Caco-2 (cell line): Measurements from ENCODE around the gene CNTN5. TPM values are rescaled to one million over a fixed set of nuclear protein-coding genes. Genes with fewer than 3 reads are reported as not detected.

Experiments
- BruUV-seq: library from RNA; stranded (reverse); fragments of 400-500 nt; replicated peaks from 2 replicates; lab custom pipeline; 2021; lab: Mats Ljungman, UMichigan
- CTCF ChIA-PET: fragments of 300-600 bp; sonication (Branson Sonifier 250); formaldehyde crosslinking; loops from one replicate; lab custom pipeline; 2022; ENCODE audit warnings: antibody characterized with exemption; lab: Charles Lee
- POLR2A ChIA-PET: fragments of 300-600 bp; sonication (Branson Sonifier 250); formaldehyde crosslinking; loops from one replicate; lab custom pipeline; 2022; ENCODE audit warnings: antibody characterized with exemption; lab: Charles Lee
- DNase-seq, 2 experiments: peaks; one replicate each; pipeline versions ENCODE4 v3.0.0 to v3.0.0-alpha.2; 2020 to 2022
- H3K27me3 ChIP-seq: replicated peaks from 2 replicates; pipeline ENCODE4 v1.6.0; 2011; ENCODE audit warnings: low read length; ENCODE audit not compliant: control insufficient read depth, insufficient read depth
- H3K36me3 ChIP-seq: 2 replicates; pipeline ENCODE4 v1.5.1; 2011; ENCODE audit warnings: low read length; ENCODE audit not compliant: control insufficient read depth, insufficient read depth
- H3K4me1 ChIP-seq: fragments of 250-450 bp; sonication (Bioruptor Pico); 2 replicates; pipeline ENCODE4 v1.5.1; 2020; ENCODE audit warnings: mild to moderate bottlenecking
- H3K4me3 ChIP-seq: 2 replicates; pipeline ENCODE4 v1.5.1; 2011; ENCODE audit warnings: low read depth, mild to moderate bottlenecking, control low read depth, low read length
- H3K9me3 ChIP-seq: fragments of 250-450 bp; sonication (Bioruptor Pico); 2 replicates; pipeline ENCODE4 v1.5.1; 2020; ENCODE audit warnings: mild to moderate bottlenecking, moderate library complexity
- H3K27ac Mint-ChIP-seq: one replicate; pipeline ENCODE4 v1.8.0; 2022; ENCODE audit warnings: mixed read lengths; ENCODE audit not compliant: unreplicated experiment
- H3K27me3 Mint-ChIP-seq: one replicate; pipeline ENCODE4 v1.8.0; 2022; ENCODE audit warnings: mixed read lengths; ENCODE audit not compliant: insufficient read depth, unreplicated experiment
- H3K36me3 Mint-ChIP-seq: one replicate; pipeline ENCODE4 v1.8.0; 2022; ENCODE audit warnings: mild to moderate bottlenecking, mixed read lengths; ENCODE audit not compliant: insufficient read depth, unreplicated experiment
- H3K4me1 Mint-ChIP-seq: one replicate; pipeline ENCODE4 v1.8.0; 2022; ENCODE audit warnings: low read depth, mixed read lengths; ENCODE audit not compliant: unreplicated experiment
- H3K4me3 Mint-ChIP-seq: one replicate; pipeline ENCODE4 v1.8.0; 2022; ENCODE audit warnings: mild to moderate bottlenecking, moderate library complexity, mixed read lengths; ENCODE audit not compliant: unreplicated experiment
- H3K9me3 Mint-ChIP-seq: one replicate; pipeline ENCODE4 v1.8.0; 2022; ENCODE audit warnings: mixed read lengths; ENCODE audit not compliant: unreplicated experiment
- intact Hi-C: fragments of 100-400 bp; cut with micrococcal nuclease; formaldehyde crosslinking; loops from one replicate; pipeline ENCODE4 v1.10.0; 2022; ENCODE audit not compliant: unreplicated experiment
- total RNA-seq: library from RNA; stranded (reverse); gene quantifications from 2 replicates; pipeline ENCODE4 v1.2.3, GENCODE V29; 2022
- TF ChIP-seq, protein P1 (sequence below), 2 experiments: fragments of 200-600 bp in 1 of 2; IDR thresholded peaks; 1 replicate in 1 of 2; 2 replicates in 1 of 2; pipeline versions ENCODE4 v1.5.1 to v1.8.0; 2011 to 2022; ENCODE audit warnings: antibody characterized with exemption in 1 of 2, control low read depth in 1 of 2, inconsistent platforms in 1 of 2, low read depth in 1 of 2, low read length in 1 of 2, mild to moderate bottlenecking in 1 of 2, moderate library complexity in 1 of 2; ENCODE audit not compliant: insufficient read depth in 1 of 2, severe bottlenecking in 1 of 2, unreplicated experiment in 1 of 2

CNTN5 gene
- total RNA-seq, 1 experiment from 2014 or later = 1.00 TPM

DNA sequence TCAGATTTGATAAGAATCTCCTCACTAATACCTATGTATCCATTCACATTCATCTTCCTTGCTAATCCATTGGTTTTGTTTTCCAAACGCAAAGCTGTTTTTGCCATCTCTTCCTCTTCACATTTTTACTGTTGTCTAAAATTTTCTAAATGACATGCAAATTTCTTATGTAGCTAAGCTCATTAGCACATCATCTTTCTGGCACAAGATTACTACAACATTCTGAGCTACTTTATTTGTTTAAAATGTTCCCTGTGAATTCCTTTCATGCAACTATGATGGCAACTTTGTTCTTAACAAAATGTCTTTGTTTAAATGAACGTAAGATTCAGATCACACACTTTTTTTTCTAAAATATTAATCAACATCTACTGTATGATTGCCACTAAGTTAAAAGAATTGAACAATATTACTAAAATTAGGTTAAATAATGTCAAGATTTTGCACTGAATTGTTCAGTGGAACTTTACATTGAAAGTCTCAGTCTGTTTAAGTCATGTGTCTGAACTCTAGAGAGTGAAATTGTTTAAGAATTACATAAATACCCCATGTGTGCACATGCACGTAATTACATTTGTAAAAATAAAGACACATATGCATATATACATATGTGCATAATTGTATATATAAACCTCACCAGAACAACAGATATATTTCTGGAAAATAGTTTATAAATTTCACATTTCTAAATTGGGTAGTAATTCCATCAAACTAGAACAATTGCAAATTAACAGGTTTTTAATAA is 688.4 kb downstream of the CNTN5 start:
- POLR2A ChIA-PET = no interaction called here
- Mint-ChIP-seq H3K4me3 (no peak overlapping the region), H3K9me3 (no peaks in the 10 kb centered on the region), H3K36me3 (no peaks in the 10 kb centered on the region), H3K27ac (no peak overlapping the region), H3K4me1 (no peaks in the 10 kb centered on the region), H3K27me3 (no peaks in the 10 kb centered on the region)
- Histone ChIP-seq H3K4me3 (no peak overlapping the region), H3K9me3 (no peaks in the 10 kb centered on the region), H3K27me3 (no peaks in the 10 kb centered on the region), H3K36me3 (no peaks in the 10 kb centered on the region), H3K4me1 (no peaks in the 10 kb centered on the region)
- no TSS peak for BruUV-seq
- TF ChIP-seq, protein P1, sequence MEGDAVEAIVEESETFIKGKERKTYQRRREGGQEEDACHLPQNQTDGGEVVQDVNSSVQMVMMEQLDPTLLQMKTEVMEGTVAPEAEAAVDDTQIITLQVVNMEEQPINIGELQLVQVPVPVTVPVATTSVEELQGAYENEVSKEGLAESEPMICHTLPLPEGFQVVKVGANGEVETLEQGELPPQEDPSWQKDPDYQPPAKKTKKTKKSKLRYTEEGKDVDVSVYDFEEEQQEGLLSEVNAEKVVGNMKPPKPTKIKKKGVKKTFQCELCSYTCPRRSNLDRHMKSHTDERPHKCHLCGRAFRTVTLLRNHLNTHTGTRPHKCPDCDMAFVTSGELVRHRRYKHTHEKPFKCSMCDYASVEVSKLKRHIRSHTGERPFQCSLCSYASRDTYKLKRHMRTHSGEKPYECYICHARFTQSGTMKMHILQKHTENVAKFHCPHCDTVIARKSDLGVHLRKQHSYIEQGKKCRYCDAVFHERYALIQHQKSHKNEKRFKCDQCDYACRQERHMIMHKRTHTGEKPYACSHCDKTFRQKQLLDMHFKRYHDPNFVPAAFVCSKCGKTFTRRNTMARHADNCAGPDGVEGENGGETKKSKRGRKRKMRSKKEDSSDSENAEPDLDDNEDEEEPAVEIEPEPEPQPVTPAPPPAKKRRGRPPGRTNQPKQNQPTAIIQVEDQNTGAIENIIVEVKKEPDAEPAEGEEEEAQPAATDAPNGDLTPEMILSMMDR (IDR thresholded peaks at IDR 0.05; ENCODE audit: insufficient read depth in 1 of 2, low read depth in 1 of 2, low read length in 1 of 2, severe bottlenecking in 1 of 2, unreplicated experiment in 1 of 2) = no peak
- CTCF ChIA-PET = no interaction called here
- intact Hi-C loops = no loop called here
- DNase-seq = no peak

DNA sequence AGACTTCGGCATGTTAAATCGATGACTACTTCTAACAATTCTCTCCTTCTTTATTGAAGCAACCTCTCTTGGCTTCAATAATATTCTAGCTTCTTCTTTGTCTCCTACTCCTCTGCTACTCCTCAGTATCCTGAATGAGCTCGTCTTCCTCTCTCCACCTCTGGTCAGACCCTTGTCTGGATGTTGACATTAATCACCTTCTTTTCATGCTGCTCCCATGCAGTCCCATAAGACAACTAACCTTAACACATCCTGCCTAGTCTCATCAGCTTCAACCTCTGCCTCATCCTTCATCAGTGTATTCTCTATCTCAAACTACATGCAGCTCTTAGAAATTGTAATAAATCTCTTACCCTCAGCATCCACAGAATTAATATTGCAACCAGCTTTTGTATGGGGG is 695.6 kb downstream of the CNTN5 start:
- no peaks in the 10 kb centered on the region for H3K27me3 Mint-ChIP-seq
- intact Hi-C loops = no loop called here
- H3K4me1 ChIP-seq = no peaks in the 10 kb centered on the region
- no peaks in the 10 kb centered on the region for H3K27me3 ChIP-seq
- H3K4me3 ChIP-seq = no peak overlapping the region
- POLR2A ChIA-PET = no interaction called here
- no peak overlapping the region for H3K27ac Mint-ChIP-seq
- no peak overlapping the region for H3K4me3 Mint-ChIP-seq
- no peaks in the 10 kb centered on the region for H3K4me1 Mint-ChIP-seq
- no peak for DNase-seq
- CTCF ChIA-PET = no interaction called here
- no peaks in the 10 kb centered on the region for H3K9me3 Mint-ChIP-seq
- BruUV-seq = no TSS peak
- no peaks in the 10 kb centered on the region for H3K9me3 ChIP-seq
- TF ChIP-seq, protein P1 (IDR thresholded peaks at IDR 0.05; ENCODE audit: insufficient read depth in 1 of 2, low read depth in 1 of 2, low read length in 1 of 2, severe bottlenecking in 1 of 2, unreplicated experiment in 1 of 2) = no peak
- no peaks in the 10 kb centered on the region for H3K36me3 Mint-ChIP-seq
- H3K36me3 ChIP-seq = no peaks in the 10 kb centered on the region

DNA sequence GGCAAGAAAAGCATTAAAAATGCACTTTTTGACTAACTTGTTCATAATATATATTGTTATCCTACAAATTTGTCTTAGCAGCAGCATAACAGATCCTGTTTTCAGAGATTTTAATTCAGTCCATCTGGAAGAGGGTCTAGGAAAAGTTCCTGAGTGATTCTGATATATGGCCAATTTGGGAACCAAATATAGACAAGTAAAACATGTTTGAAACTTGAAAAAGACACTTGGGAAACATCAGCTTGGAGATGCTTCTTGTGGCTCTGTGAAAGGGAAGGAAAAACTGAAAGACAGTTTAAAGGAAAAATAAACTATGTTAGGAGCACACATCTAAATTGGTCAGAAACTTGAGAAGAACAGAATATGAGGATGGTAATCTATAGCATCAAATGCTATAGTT is 697.5 kb downstream of the CNTN5 start:
- no peaks in the 10 kb centered on the region for H3K36me3 Mint-ChIP-seq
- H3K36me3 ChIP-seq = no peaks in the 10 kb centered on the region
- BruUV-seq = no TSS peak
- no peak for DNase-seq
- H3K4me3 Mint-ChIP-seq = no peak overlapping the region
- no peaks in the 10 kb centered on the region for H3K27me3 Mint-ChIP-seq
- no peak overlapping the region for H3K27ac Mint-ChIP-seq
- ChIA-PET CTCF (no interaction called here), POLR2A (no interaction called here)
- no peaks in the 10 kb centered on the region for H3K4me1 ChIP-seq
- TF ChIP-seq, protein P1 (IDR thresholded peaks at IDR 0.05; ENCODE audit: insufficient read depth in 1 of 2, low read depth in 1 of 2, low read length in 1 of 2, severe bottlenecking in 1 of 2, unreplicated experiment in 1 of 2) = no peak
- H3K4me1 Mint-ChIP-seq = no peaks in the 10 kb centered on the region
- no peaks in the 10 kb centered on the region for H3K9me3 Mint-ChIP-seq
- intact Hi-C loops = no loop called here
- no peaks in the 10 kb centered on the region for H3K27me3 ChIP-seq
- no peaks in the 10 kb centered on the region for H3K9me3 ChIP-seq
- no peak overlapping the region for H3K4me3 ChIP-seq
